PFSK-1 (cell line): ENCODE results near the gene CERS3.

Experiments used
- POLR2AphosphoS5 ChIP-seq: IDR thresholded peaks from 2 replicates; pipeline ENCODE4 v1.6.1; 2012; ENCODE audit warnings: low read depth, mild to moderate bottlenecking, control low read depth, low read length, moderate library complexity
- REST ChIP-seq, 2 experiments: IDR thresholded peaks; 2 replicates each; pipeline versions ENCODE4 v1.6.1 to v1.8.0; 2011 to 2012; ENCODE audit warnings: low read depth in 2 of 2, low read length in 2 of 2, control low read depth in 1 of 2, inconsistent platforms in 1 of 2, mild to moderate bottlenecking in 1 of 2, moderate library complexity in 1 of 2; ENCODE audit not compliant: insufficient read depth in 1 of 2
- SIN3A ChIP-seq: IDR thresholded peaks from 2 replicates; pipeline ENCODE4 v1.6.1; 2012; ENCODE audit warnings: mild to moderate bottlenecking, low read length, moderate library complexity, borderline replicate concordance; ENCODE audit not compliant: insufficient read depth
- TAF1 ChIP-seq: IDR thresholded peaks from 2 replicates; pipeline ENCODE4 v1.6.1; 2012; ENCODE audit warnings: low read length, control low read depth, borderline replicate concordance; ENCODE audit not compliant: insufficient read depth

GRCh38 chr15:100466073-100466472, 62.7 kb downstream of the CERS3 start:
- TF ChIP-seq POLR2AphosphoS5 = no peak
- TF ChIP-seq REST (IDR thresholded peaks at IDR 0.05; ENCODE audit: insufficient read depth in 1 of 2, low read depth in 2 of 2, low read length in 2 of 2) = no peak
- TF ChIP-seq TAF1 = no peak
- TF ChIP-seq SIN3A = no peak
